ENCODE data around the gene COL18A1.
"Not testable (repeated sequence)": the region's sequence is repeated elsewhere in the genome, so short reads cannot be mapped to it uniquely, and the experiment has no call there.

The COL18A1 gene

GRCh38 chr21:45522381-45522780, 117.4 kb downstream of the COL18A1 start:
- DNase-seq (ENCODE audit: low read depth in 2 of 2), result no peak

- no peak for DNase-seq (ENCODE audit: low read depth in 2 of 2)
Observed at GRCh38 chr21:45522986-45523385, 118.0 kb downstream of the COL18A1 start.

DNA sequence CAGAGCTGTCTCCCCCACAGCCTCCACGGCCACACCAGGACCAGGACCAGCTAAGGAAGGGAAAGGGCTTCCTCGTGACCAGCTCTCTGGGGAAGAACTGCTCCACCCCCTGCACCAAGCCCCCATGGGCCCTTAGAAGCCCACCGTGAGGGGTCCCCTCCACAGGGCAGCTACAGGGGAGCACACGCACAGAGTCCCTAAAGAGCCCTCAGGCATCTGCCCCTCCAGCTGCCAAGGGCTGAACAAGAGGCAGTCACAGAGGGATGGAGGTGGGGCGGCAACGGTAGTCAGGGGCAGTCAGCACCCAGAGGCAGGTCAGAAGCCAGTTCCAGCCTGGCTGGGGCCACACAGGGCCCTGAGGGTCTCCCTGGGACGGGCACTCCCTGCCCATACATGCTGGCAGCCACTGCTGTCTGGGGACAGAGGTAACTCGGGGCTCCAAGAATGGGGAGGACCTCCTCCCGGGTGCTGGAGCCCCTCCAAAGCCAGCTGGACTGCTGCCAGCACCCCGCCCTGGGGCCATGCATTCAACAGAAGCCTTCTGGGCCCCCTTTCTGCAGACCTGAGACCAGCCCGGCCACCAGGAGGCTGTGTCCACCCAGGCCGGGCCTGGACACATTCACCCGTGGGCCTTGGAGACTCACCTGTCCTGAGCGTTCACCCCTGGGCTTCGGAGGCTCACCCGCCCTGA, 118.6 kb downstream of the COL18A1 start:
- DNase-seq (ENCODE audit: low read depth in 2 of 2), result no peak

GRCh38 chr21:45524756-45525152, 119.8 kb downstream of the COL18A1 start:
- no peak for DNase-seq (ENCODE audit: low read depth in 2 of 2)

GRCh38 chr21:45525153-45525909, 120.4 kb downstream of the COL18A1 start:
- no peak for DNase-seq (ENCODE audit: low read depth in 2 of 2)

DNA sequence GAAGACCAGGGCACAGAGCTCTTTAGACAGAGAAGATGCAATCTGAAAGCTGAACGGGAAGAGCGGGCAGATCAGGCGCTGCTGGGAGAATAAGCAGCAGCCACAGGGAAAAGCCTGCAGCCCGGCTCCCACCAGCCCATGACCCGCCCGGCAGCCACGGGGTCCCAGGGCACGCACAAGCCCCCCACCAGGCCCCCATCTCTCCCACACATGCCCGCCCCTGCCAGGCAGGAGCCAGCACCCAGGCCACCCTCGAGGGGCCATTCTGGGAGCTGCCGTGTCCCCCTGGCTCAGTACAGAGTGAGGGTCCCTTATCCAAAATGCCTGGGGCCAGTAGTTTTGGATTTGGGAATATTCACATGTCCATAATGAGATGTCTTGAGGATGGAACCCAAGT, 120.9 kb downstream of the COL18A1 start:
- no peak for DNase-seq (ENCODE audit: low read depth in 2 of 2)

GRCh38 chr21:45527151-45527999, 122.4 kb downstream of the COL18A1 start:
- DNase-seq (ENCODE audit: low read depth in 2 of 2), result not testable (repeated sequence)

- DNase-seq (ENCODE audit: low read depth in 2 of 2), result no peak
Observed at GRCh38 chr21:45528028-45528705, 123.2 kb downstream of the COL18A1 start.

DNA sequence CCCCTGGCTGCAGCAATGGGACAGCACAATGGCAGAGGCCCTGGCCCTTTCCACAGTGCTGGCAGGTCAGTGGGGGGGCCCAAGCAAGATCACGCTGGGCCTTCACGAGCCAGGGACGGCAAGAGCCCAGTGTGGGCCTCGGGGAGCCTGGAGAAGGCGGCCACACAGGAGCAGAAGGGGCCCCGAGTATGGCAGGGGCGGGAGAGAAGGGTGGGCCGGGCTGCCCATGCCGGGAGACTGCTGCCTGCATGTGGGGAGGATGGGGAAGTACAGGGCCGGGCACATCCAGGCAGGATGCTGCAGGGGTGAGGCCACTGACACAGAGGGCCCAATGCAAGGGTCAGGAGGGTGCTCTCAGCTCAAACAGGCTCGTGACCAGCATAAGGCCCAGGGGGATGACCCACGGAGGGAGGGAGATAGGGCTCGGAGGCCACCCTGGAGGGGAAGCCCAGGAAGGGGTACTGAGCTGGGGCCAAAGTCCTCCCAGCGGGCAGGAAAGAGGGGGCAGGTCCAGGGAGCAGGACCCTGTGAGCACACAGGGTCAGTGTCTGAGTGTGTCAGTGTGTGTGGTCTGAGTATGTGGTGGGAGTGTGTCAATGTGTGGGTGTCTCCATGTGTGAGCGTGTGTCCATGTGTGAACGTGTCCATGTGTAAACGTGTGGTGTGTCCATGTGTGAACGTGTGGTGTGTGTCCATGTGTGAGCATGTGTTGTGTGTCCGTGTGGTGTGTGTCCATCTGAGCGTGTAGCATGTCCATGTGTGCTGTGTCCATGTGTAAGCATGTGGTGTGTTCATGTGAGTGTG, 124.2 kb downstream of the COL18A1 start:
- DNase-seq (ENCODE audit: low read depth in 2 of 2), result no peak

DNA sequence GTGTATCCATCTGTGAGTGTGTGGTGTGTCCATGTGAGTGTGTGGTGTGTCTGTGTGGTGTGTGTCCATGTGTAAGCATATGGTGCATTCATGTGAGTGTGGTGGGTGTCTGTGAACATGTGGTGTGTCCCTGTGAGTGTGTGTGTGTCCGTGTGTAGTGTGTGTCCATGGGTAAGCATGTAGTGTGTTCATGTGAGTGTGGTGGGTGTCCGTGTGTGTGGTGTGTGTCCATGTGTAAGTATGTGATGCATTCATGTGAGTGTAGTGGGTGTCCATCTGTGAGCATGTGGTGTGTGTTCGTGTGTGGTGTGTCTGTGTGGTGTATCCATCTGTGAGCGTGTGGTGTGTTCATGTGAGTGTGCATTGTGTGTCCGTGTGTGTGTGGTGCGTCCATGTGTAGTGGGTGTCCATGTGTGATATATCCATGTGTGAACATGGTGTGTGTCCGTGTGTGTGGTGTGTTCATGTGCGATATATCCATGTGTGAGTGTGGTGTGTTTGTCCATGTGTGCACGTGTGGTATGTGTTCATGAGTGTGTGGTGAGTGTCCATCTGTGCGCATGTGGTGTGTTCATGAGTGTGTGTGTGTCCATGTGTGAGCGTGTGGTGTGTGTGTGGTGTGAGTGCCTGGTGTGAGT, 124.9 kb downstream of the COL18A1 start:
- no peak for DNase-seq (ENCODE audit: low read depth in 2 of 2)

DNA sequence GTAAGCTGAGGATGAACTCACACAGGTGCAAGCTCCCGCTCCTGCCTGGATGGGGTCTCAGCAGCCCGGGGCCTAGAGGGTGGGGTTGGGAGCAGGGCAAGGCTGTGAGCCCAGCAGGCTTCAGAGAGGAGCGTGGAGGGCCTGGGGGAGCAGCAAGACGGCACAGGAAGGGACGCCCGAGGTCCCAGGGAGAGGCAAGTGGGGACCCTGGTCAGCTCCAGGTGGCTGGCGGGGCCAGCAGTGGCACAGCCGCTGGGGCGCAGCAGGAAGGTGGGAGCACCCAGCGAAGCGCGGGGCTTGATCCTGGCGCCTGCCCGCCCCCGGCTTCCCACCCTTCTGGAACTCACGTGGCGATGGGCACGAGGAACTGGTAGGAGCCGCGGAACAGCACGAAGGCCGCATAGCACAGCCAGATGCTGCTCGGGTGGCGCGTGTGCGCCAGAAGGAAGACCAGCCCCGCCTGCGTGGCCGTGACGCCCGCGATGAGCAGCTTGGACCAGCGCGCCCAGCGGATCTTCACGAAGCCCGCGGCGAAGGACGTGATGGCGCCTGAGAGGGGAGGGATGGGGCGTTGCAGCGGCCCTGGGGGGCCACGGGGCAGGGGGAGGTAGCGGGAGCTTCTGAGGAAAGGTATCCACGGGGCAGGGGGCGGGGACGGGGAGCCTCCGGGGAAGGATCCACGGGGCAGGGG, 125.6 kb downstream of the COL18A1 start:
- DNase-seq (ENCODE audit: low read depth in 2 of 2), result no peak

DNA sequence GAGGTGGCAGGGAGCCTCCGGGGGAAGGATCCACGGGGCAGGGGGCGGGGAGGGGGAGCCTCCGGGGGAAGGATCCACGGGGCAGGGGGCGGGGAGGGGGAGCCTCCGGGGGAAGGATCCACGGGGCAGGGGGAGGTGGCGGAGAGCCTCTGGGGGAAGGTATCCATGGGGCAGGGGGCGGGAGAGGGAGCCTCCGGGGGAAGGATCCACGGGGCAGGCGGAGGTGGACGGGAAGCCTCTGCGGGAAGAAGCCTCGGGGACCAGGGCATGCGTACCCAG, 126.1 kb downstream of the COL18A1 start:
- DNase-seq (ENCODE audit: low read depth in 2 of 2), result not testable (repeated sequence)

DNA sequence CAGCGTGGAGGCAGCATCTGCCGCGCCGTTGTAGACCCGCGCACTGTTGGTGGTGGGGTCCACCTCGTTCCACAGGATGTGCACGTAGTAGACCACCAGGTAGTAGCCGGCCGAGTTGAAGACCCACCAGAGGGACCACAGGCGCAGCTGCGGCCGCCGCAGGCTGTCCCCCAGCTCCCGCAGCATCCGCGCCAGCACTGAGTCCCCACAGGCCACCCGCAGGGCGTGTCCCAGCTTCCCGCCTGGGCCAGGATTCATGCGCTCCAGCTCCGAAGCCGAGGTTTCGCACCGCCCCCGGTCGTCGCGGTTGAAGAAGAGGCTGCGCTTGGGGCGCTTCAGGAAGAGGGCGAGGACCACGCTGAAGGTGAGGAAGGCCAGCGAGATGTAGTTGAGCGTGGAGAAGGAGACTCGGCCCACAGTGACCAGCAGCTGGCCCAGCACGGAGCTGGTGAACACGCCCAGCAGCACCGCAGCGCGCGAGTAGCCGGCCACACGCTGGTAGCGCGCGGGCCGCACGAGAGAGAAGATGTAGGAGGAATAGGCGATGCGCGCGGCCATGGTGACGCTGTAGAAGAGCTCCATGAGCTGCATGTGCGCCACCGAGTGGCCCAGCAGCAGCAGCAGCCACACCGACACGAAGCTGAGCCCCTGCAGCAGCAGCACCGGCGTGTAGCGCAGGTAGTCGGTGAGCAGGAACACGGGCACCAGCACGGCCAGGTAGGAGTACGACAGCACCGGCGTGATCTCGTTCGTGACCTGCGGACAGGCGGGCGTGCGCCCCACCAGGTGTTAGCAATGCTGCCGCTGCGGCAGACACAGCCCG, 126.6 kb downstream of the COL18A1 start:
- no peak for DNase-seq (ENCODE audit: low read depth in 2 of 2)

- no peak for DNase-seq (ENCODE audit: low read depth in 2 of 2)
Observed at GRCh38 chr21:45532826-45533360, 127.9 kb downstream of the COL18A1 start.

DNA sequence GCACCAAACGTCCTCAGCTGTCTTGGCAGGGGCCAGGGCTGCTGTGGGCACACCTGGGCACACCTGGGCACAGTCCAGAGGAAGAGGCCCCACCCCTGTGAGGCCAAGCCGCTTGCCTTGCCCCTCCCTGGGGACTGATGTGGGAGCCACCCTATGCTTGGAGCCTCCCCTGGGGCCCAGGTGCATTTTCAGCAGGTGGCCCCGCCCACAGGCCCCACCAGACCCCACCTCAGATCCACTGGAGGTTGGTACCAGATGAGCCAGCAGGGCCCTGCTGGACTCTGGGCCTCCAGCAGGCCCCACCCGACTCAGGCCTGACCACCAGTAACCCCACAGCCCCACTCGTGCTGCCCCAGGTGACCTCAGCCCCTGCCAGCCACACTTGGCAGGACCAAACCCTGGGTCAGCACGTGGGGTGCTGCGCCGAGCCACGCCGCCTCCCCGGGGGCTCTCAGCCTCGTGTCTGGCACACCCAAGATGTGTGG, 128.4 kb downstream of the COL18A1 start:
- no peak for DNase-seq (ENCODE audit: low read depth in 2 of 2)

- DNase-seq (ENCODE audit: low read depth in 2 of 2), result no peak
Observed at GRCh38 chr21:45533846-45534635, 129.1 kb downstream of the COL18A1 start.

- no peak for DNase-seq (ENCODE audit: low read depth in 2 of 2)
Observed at GRCh38 chr21:45534636-45535331, 129.8 kb downstream of the COL18A1 start.

All from stimulated activated CD8-positive, alpha-beta memory T cell treated with anti-CD3 and anti-CD28 coated beads, Interleukin-15, amount 100 ng/mL, for 4 hours (primary cell).